ENCODE data around the gene BORA.

DNA sequence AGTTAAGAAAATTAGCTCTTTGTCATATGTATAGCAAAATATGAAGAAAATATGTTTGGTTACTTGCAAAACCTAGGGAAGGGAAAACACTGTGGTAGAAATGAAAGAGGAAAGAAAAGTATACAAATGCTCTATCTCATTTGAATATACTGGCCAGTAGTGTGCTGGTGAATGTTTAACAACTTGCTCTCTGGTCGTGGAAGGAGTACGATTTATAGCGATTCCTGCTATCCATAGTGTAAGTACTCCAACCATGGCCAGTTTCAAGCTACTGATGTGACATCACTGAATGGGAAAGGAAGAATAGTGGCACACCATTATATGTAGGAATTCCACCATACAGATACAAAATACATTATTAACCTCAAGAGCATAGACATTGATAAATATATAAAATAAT lies 9.3 kb downstream of the BORA start:
- TF ChIP-seq EZH2phosphoT487 (IDR thresholded peaks at IDR 0.05; ENCODE audit: unreplicated experiment) = no peak
- no peak for TF ChIP-seq POLR2AphosphoS5 (IDR thresholded peaks at IDR 0.05; ENCODE audit: low read depth)
- TF ChIP-seq, protein P1, sequence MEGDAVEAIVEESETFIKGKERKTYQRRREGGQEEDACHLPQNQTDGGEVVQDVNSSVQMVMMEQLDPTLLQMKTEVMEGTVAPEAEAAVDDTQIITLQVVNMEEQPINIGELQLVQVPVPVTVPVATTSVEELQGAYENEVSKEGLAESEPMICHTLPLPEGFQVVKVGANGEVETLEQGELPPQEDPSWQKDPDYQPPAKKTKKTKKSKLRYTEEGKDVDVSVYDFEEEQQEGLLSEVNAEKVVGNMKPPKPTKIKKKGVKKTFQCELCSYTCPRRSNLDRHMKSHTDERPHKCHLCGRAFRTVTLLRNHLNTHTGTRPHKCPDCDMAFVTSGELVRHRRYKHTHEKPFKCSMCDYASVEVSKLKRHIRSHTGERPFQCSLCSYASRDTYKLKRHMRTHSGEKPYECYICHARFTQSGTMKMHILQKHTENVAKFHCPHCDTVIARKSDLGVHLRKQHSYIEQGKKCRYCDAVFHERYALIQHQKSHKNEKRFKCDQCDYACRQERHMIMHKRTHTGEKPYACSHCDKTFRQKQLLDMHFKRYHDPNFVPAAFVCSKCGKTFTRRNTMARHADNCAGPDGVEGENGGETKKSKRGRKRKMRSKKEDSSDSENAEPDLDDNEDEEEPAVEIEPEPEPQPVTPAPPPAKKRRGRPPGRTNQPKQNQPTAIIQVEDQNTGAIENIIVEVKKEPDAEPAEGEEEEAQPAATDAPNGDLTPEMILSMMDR (conservative IDR thresholded peaks at IDR 0.05; ENCODE audit: low read depth in 2 of 2) = no peak
- TF ChIP-seq CREB1 (CRISPR knock-in tag; IDR thresholded peaks at IDR 0.05; ENCODE audit: low read depth) = no peak
- TF ChIP-seq, protein P2, sequence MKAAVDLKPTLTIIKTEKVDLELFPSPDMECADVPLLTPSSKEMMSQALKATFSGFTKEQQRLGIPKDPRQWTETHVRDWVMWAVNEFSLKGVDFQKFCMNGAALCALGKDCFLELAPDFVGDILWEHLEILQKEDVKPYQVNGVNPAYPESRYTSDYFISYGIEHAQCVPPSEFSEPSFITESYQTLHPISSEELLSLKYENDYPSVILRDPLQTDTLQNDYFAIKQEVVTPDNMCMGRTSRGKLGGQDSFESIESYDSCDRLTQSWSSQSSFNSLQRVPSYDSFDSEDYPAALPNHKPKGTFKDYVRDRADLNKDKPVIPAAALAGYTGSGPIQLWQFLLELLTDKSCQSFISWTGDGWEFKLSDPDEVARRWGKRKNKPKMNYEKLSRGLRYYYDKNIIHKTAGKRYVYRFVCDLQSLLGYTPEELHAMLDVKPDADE (IDR thresholded peaks at IDR 0.05) = no peak
- no peak for TF ChIP-seq EZH2 (IDR thresholded peaks at IDR 0.05; ENCODE audit: low read depth, unreplicated experiment)
- TF ChIP-seq, protein P3, sequence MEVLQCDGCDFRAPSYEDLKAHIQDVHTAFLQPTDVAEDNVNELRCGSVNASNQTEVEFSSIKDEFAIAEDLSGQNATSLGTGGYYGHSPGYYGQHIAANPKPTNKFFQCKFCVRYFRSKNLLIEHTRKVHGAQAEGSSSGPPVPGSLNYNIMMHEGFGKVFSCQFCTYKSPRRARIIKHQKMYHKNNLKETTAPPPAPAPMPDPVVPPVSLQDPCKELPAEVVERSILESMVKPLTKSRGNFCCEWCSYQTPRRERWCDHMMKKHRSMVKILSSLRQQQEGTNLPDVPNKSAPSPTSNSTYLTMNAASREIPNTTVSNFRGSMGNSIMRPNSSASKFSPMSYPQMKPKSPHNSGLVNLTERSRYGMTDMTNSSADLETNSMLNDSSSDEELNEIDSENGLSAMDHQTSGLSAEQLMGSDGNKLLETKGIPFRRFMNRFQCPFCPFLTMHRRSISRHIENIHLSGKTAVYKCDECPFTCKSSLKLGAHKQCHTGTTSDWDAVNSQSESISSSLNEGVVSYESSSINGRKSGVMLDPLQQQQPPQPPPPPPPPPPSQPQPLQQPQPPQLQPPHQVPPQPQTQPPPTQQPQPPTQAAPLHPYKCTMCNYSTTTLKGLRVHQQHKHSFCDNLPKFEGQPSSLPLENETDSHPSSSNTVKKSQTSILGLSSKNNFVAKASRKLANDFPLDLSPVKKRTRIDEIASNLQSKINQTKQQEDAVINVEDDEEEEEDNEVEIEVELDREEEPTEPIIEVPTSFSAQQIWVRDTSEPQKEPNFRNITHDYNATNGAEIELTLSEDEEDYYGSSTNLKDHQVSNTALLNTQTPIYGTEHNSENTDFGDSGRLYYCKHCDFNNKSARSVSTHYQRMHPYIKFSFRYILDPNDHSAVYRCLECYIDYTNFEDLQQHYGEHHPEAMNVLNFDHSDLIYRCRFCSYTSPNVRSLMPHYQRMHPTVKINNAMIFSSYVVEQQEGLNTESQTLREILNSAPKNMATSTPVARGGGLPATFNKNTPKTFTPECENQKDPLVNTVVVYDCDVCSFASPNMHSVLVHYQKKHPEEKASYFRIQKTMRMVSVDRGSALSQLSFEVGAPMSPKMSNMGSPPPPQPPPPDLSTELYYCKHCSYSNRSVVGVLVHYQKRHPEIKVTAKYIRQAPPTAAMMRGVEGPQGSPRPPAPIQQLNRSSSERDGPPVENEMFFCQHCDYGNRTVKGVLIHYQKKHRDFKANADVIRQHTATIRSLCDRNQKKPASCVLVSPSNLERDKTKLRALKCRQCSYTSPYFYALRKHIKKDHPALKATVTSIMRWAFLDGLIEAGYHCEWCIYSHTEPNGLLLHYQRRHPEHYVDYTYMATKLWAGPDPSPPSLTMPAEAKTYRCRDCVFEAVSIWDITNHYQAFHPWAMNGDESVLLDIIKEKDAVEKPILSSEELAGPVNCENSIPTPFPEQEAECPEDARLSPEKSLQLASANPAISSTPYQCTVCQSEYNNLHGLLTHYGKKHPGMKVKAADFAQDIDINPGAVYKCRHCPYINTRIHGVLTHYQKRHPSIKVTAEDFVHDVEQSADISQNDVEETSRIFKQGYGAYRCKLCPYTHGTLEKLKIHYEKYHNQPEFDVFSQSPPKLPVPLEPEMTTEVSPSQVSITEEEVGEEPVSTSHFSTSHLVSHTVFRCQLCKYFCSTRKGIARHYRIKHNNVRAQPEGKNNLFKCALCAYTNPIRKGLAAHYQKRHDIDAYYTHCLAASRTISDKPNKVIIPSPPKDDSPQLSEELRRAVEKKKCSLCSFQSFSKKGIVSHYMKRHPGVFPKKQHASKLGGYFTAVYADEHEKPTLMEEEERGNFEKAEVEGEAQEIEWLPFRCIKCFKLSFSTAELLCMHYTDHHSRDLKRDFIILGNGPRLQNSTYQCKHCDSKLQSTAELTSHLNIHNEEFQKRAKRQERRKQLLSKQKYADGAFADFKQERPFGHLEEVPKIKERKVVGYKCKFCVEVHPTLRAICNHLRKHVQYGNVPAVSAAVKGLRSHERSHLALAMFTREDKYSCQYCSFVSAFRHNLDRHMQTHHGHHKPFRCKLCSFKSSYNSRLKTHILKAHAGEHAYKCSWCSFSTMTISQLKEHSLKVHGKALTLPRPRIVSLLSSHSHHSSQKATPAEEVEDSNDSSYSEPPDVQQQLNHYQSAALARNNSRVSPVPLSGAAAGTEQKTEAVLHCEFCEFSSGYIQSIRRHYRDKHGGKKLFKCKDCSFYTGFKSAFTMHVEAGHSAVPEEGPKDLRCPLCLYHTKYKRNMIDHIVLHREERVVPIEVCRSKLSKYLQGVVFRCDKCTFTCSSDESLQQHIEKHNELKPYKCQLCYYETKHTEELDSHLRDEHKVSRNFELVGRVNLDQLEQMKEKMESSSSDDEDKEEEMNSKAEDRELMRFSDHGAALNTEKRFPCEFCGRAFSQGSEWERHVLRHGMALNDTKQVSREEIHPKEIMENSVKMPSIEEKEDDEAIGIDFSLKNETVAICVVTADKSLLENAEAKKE (CRISPR knock-in tag; IDR thresholded peaks at IDR 0.05) = no peak
- TF ChIP-seq, protein P4, sequence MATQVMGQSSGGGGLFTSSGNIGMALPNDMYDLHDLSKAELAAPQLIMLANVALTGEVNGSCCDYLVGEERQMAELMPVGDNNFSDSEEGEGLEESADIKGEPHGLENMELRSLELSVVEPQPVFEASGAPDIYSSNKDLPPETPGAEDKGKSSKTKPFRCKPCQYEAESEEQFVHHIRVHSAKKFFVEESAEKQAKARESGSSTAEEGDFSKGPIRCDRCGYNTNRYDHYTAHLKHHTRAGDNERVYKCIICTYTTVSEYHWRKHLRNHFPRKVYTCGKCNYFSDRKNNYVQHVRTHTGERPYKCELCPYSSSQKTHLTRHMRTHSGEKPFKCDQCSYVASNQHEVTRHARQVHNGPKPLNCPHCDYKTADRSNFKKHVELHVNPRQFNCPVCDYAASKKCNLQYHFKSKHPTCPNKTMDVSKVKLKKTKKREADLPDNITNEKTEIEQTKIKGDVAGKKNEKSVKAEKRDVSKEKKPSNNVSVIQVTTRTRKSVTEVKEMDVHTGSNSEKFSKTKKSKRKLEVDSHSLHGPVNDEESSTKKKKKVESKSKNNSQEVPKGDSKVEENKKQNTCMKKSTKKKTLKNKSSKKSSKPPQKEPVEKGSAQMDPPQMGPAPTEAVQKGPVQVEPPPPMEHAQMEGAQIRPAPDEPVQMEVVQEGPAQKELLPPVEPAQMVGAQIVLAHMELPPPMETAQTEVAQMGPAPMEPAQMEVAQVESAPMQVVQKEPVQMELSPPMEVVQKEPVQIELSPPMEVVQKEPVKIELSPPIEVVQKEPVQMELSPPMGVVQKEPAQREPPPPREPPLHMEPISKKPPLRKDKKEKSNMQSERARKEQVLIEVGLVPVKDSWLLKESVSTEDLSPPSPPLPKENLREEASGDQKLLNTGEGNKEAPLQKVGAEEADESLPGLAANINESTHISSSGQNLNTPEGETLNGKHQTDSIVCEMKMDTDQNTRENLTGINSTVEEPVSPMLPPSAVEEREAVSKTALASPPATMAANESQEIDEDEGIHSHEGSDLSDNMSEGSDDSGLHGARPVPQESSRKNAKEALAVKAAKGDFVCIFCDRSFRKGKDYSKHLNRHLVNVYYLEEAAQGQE (IDR thresholded peaks at IDR 0.05; ENCODE audit: unreplicated experiment) = no peak
- TF ChIP-seq ZNF114 (CRISPR knock-in tag; IDR thresholded peaks at IDR 0.05) = no peak
- no peak for TF ChIP-seq JUNB (IDR thresholded peaks at IDR 0.05; ENCODE audit: unreplicated experiment)
- no peak for TF ChIP-seq ZNF331 (CRISPR knock-in tag; IDR thresholded peaks at IDR 0.05; ENCODE audit: low read depth)
